GM12878 (cell line): ENCODE measurements around the gene CSF3R. TPM values are rescaled to one million over a fixed set of nuclear protein-coding genes. Genes with fewer than 3 reads are reported as not detected.
"Not testable (repeated sequence)": the region's sequence is repeated elsewhere in the genome, so short reads cannot be mapped to it uniquely, and the experiment has no call there.

Experiments
- ATAC-seq: fragments of 200-7000 bp; cut with Tn5 transposase; 3 replicates; pipeline ENCODE4 v1.9.1; 2020; ENCODE audit warnings: mild to moderate bottlenecking, moderate library complexity
- BruUV-seq: library from RNA; stranded (reverse); fragments of 400-500 nt; replicated peaks from 2 replicates; lab custom pipeline; 2021; lab: Mats Ljungman, UMichigan
- CTCF ChIA-PET: fragments of 300-600 bp; sonication (Branson Sonifier 250); formaldehyde crosslinking; extraction: SDS; loops from one replicate; lab custom pipeline; 2021; ENCODE audit warnings: inconsistent platforms; lab: Yijun Ruan, JAX
- POLR2A ChIA-PET: fragments of 350-600 bp; formaldehyde crosslinking; extraction: SDS; loops from one replicate; lab custom pipeline; 2021; ENCODE audit warnings: inconsistent platforms; lab: Charles Lee
- RAD21 ChIA-PET: fragments of 300-600 bp; sonication (Branson Sonifier 250); formaldehyde crosslinking; loops from one replicate; lab custom pipeline; 2023; ENCODE audit warnings: antibody characterized with exemption; ENCODE audit not compliant: unreplicated experiment; lab: Charles Lee
- SMC1A ChIA-PET: fragments of 300-600 bp; sonication (Branson Sonifier 250); formaldehyde crosslinking; loops from one replicate; lab custom pipeline; 2023; ENCODE audit not compliant: unreplicated experiment, uncharacterized antibody; lab: Charles Lee
- DNase-seq: peaks from one replicate; pipeline ENCODE4 v3.0.0-alpha.2; 2011; ENCODE audit warnings: low read depth, low spot score
- FAIRE-seq: peaks from 3 replicates; lab custom pipeline; 2011; peaks lifted over from hg19 to GRCh38; lab: Jason Lieb, UNC
- H2AFZ ChIP-seq: 2 replicates; pipeline ENCODE4 v1.6.0; 2011; ENCODE audit warnings: low read depth, low read length, control low read depth; ENCODE audit not compliant: control insufficient read depth
- H3K27ac ChIP-seq: 2 replicates; pipeline ENCODE4 v1.5.1; 2011; ENCODE audit warnings: control low read depth; ENCODE audit not compliant: control insufficient read depth, insufficient read depth
- H3K27me3 ChIP-seq, 2 experiments: replicated peaks in 1 of 2; 2 replicates each; pipeline versions ENCODE4 v1.6.0 to v1.6.1; 2011; ENCODE audit warnings: low read length in 1 of 2; ENCODE audit not compliant: control insufficient read depth in 2 of 2, insufficient read depth in 2 of 2
- H3K36me3 ChIP-seq, 2 experiments: 2 replicates each; pipeline ENCODE4 v1.5.1; 2011; ENCODE audit warnings: low read length in 1 of 2; ENCODE audit not compliant: control insufficient read depth in 2 of 2, insufficient read depth in 2 of 2
- H3K4me1 ChIP-seq: 2 replicates; pipeline ENCODE4 v1.6.1; 2011; ENCODE audit warnings: mild to moderate bottlenecking, low read length, moderate library complexity, mixed read lengths; ENCODE audit not compliant: control insufficient read depth, insufficient read depth
- H3K4me2 ChIP-seq: 2 replicates; pipeline ENCODE4 v1.6.0; 2011; ENCODE audit warnings: control low read depth; ENCODE audit not compliant: control insufficient read depth, insufficient read depth
- H3K4me3 ChIP-seq: fragments of 200-600 bp; sonication (generic); 2 replicates; pipeline ENCODE4 v1.5.1; 2016
- H3K79me2 ChIP-seq: 2 replicates; pipeline ENCODE4 v1.6.0; 2011; ENCODE audit warnings: low read length; ENCODE audit not compliant: control insufficient read depth, insufficient read depth
- H3K9ac ChIP-seq: 2 replicates; pipeline ENCODE4 v1.8.0; 2011; ENCODE audit warnings: low read length, control low read depth, mixed read lengths; ENCODE audit not compliant: control insufficient read depth, insufficient read depth
- H3K9me3 ChIP-seq: replicated peaks from 3 replicates; pipeline ENCODE4 v1.5.1; 2011; ENCODE audit warnings: mild to moderate bottlenecking, low read length; ENCODE audit not compliant: control insufficient read depth, insufficient read depth
- H4K20me1 ChIP-seq: 2 replicates; pipeline ENCODE4 v1.6.0; 2011; ENCODE audit not compliant: control insufficient read depth, insufficient read depth
- DPF2 ChIP-seq: fragments of 450-650 bp; IDR thresholded peaks from 2 replicates; pipeline ENCODE4 v1.6.1; 2017; ENCODE audit warnings: mild to moderate bottlenecking
- EGR1 ChIP-seq, 2 experiments: IDR thresholded peaks; 1 replicate in 1 of 2; 2 replicates in 1 of 2; pipeline ENCODE4 v1.6.1; 2011 to 2012; ENCODE audit warnings: low read depth in 2 of 2, low read length in 2 of 2, borderline replicate concordance in 1 of 2, mild to moderate bottlenecking in 1 of 2, moderate library complexity in 1 of 2
- WGBS: methylation state at CpG from one replicate; pipeline ENCODE4 v1.1.6; 2016; ENCODE audit warnings: low lambda C conversion rate; ENCODE audit not compliant: insufficient replicate concordance, insufficient coverage; ENCODE audit errors: missing lambda C conversion rate; 5-methylcytosine and 5-hydroxymethylcytosine counted together
- in situ Hi-C: fragments of 300-500 bp; cut with MboI; formaldehyde crosslinking; loops from 9 replicates; pipeline ENCODE4 v1.14.3; 2018; ENCODE audit warnings: mixed read lengths
- intact Hi-C: fragments of 100-400 bp; cut with micrococcal nuclease; formaldehyde crosslinking; loops from one replicate; pipeline ENCODE4 v1.14.2; 2022; ENCODE audit not compliant: unreplicated experiment
- polyA plus RNA-seq, 11 experiments: library from polyadenylated mRNA; depleted of rRNA in 4 of 11; unstranded in 6 of 11; stranded (reverse) in 5 of 11; fragments of >200 nt; fragmentation: Nextera tagmentation in 4 of 11; fragmentation: Illumina TruSeq in 1 of 11; extraction: Ambion mirVana in 4 of 11; extraction: Trizol in 1 of 11; gene quantifications; 1 replicate in 1 of 11; 2 replicates in 10 of 11; pipeline versions ENCODE4 v1.2.1 to v1.2.3, GENCODE V29; 2011 to 2016; ENCODE audit warnings: inconsistent platforms in 2 of 11, missing spikeins in 2 of 11, low read depth in 1 of 11
- total RNA-seq, 4 experiments: library from RNA; depleted of rRNA in 3 of 4; stranded (reverse); fragments of >200 nt in 3 of 4; fragmentation: Illumina TruSeq in 1 of 4; extraction: Trizol in 1 of 4; gene quantifications; 2 replicates each; pipeline versions ENCODE4 v1.2.1 to v1.2.3, GENCODE V29; 2013 to 2021

CSF3R gene
- total and polyA plus RNA-seq, 10 of the 15 experiments (the other 5 are each of a cell fraction or from before 2014, with no cell fraction given), result 0.13 TPM; not detected in 9

GRCh38 chr1:36489258-36490051 lies 6.7 kb upstream of the CSF3R start:
- H3K27me3 ChIP-seq, H3K4me1 ChIP-seq, DNase-seq, H4K20me1 ChIP-seq, CTCF ChIA-PET, FAIRE-seq, H3K4me3 ChIP-seq, H3K27ac ChIP-seq, RAD21 ChIA-PET, intact Hi-C loops, H3K79me2 ChIP-seq, ATAC-seq, H3K36me3 ChIP-seq, POLR2A ChIA-PET, H2AFZ ChIP-seq, H3K9me3 ChIP-seq, BruUV-seq, H3K9ac ChIP-seq, in situ Hi-C loops, H3K4me2 ChIP-seq, SMC1A ChIA-PET: not testable (repeated sequence)
- 16% methylated on average over 10 of the region's 10 CpGs for WGBS

- Histone ChIP-seq H3K4me3 (no peak overlapping the region), H2AFZ (no peak overlapping the region), H3K9ac (no peak overlapping the region), H3K27me3 (peaks cover 0 to 3% of the 10 kb centered on the region in 2 experiments; a peak in 3 of 4 replicates), H3K79me2 (no peaks in the 10 kb centered on the region), H3K36me3 (no peaks in the 10 kb centered on the region), H3K27ac (no peak overlapping the region), H4K20me1 (no peaks in the 10 kb centered on the region; the same call in 1 of the 2 replicates), H3K9me3 (no peaks in the 10 kb centered on the region)
- ChIA-PET POLR2A (no interaction called here), RAD21 (no interaction called here)
- in situ Hi-C loops, result no loop called here
- BruUV-seq, result no TSS peak
- no peak for ATAC-seq
- intact Hi-C loops, result no loop called here
- TF ChIP-seq EGR1 (IDR thresholded peaks at IDR 0.05; ENCODE audit: borderline replicate concordance in 1 of 2, low read depth in 2 of 2, low read length in 2 of 2), result no peak
- TF ChIP-seq DPF2, result no peak
- TF ChIP-seq, all 136 proteins: peak for 0
- no peak overlapping the region for H3K4me2 ChIP-seq
- DNase-seq, result no peak
- ChIA-PET CTCF (interaction anchor here (0.8 to 1.6 kb wide), 3 partner anchors 9 to 28 kb away, joined by 3 to 5 read pairs (median 3); no protein-coding TSS in a partner anchor), SMC1A (no interaction called here)
- 20% methylated on average over 3 of the region's 3 CpGs for WGBS
- H3K4me1 ChIP-seq, result peaks cover 6% of the 10 kb centered on the region; the same call in 1 of the 2 replicates
- FAIRE-seq, result no peak
These were observed 5.2 kb upstream of the CSF3R start for GRCh38 chr1:36487906-36488305.

GRCh38 chr1:36487336-36487725 lies 4.6 kb upstream of the CSF3R start:
- H3K36me3 ChIP-seq, H3K27ac ChIP-seq, FAIRE-seq, H3K27me3 ChIP-seq, POLR2A ChIA-PET, H2AFZ ChIP-seq, H3K9me3 ChIP-seq, H3K79me2 ChIP-seq, RAD21 ChIA-PET, H3K4me3 ChIP-seq, SMC1A ChIA-PET, H3K4me1 ChIP-seq, ATAC-seq, intact Hi-C loops, in situ Hi-C loops, H3K9ac ChIP-seq, H3K4me2 ChIP-seq, BruUV-seq, DNase-seq, H4K20me1 ChIP-seq: not testable (repeated sequence)
- 74% methylated on average over 6 of the region's 9 CpGs for WGBS
- CTCF ChIA-PET, result interaction anchor here (0.8 to 1.6 kb wide), 3 partner anchors 8 to 28 kb away, joined by 3 to 5 read pairs (median 3); no protein-coding TSS in a partner anchor
